Esophagus muscularis mucosa (tissue), 4 donors: ENCODE results near the gene CDA.

Experiments
- EP300 ChIP-seq: sonication (generic); formaldehyde crosslinking; IDR thresholded peaks from one replicate; pipeline ENCODE4 v1.6.1; 2017; ENCODE audit warnings: antibody characterized with exemption
- POLR2A ChIP-seq: fragments of 450-650 bp; IDR thresholded peaks from one replicate; pipeline ENCODE4 v1.6.1; 2017; ENCODE audit warnings: antibody characterized with exemption, moderate library complexity, mild to moderate bottlenecking, low read depth
- POLR2AphosphoS5 ChIP-seq, 2 donors: sonication (generic); formaldehyde crosslinking; IDR thresholded peaks; one replicate each; pipeline ENCODE4 v1.6.1; 2017; ENCODE audit warnings: antibody characterized with exemption in 2 of 2
- TF ChIP-seq, protein P1 (sequence below), 3 experiments: fragments of 200-600 bp in 2 of 3; fragments of 450-650 bp in 1 of 3; sonication (generic) in 2 of 3; IDR thresholded peaks; one replicate each; pipeline ENCODE4 v1.5.1; 2017 to 2019; ENCODE audit warnings: antibody characterized with exemption in 3 of 3, mild to moderate bottlenecking in 2 of 3, moderate library complexity in 1 of 3

DNA sequence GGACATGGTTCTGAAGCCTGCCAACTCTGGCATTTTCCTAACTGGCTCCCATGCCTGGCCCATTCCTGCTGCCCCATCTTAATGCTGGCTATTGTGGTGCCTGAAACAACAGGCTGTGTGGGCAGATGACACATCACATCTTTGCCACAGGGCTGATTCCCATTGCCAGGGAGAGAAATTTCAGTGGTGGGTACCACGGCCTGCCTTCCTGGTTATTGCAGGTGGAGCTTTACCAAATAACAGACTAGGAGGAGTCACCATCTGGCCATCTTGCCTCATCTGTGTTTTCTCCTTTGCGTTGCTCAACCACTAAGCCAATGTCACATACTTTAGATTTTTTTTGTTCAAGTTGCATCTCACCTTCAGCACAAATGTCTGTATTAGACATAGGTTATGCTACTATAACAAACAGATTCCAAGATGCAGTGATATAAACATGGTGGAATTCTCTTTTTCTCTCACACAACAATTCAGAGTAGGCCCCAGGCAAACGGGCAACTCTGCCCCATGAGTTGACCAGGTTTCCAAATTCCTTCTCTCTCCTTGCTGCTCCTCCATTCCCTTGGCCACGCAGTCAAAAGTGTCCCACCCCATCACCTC, 14.1 kb downstream of the CDA start:
- TF ChIP-seq, protein P1, sequence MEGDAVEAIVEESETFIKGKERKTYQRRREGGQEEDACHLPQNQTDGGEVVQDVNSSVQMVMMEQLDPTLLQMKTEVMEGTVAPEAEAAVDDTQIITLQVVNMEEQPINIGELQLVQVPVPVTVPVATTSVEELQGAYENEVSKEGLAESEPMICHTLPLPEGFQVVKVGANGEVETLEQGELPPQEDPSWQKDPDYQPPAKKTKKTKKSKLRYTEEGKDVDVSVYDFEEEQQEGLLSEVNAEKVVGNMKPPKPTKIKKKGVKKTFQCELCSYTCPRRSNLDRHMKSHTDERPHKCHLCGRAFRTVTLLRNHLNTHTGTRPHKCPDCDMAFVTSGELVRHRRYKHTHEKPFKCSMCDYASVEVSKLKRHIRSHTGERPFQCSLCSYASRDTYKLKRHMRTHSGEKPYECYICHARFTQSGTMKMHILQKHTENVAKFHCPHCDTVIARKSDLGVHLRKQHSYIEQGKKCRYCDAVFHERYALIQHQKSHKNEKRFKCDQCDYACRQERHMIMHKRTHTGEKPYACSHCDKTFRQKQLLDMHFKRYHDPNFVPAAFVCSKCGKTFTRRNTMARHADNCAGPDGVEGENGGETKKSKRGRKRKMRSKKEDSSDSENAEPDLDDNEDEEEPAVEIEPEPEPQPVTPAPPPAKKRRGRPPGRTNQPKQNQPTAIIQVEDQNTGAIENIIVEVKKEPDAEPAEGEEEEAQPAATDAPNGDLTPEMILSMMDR (IDR thresholded peaks at IDR 0.05): no peak
- TF ChIP-seq POLR2A (no peak), EP300 (no peak), POLR2AphosphoS5 (IDR thresholded peaks at IDR 0.05) (no peak)
